OCI-LY3 (cell line): Measurements from ENCODE around the gene CCDC89.

Experiments used
- EZH2phosphoT487 ChIP-seq: fragments of 200-600 bp; shearing (Covaris generic); IDR thresholded peaks from 2 replicates; pipeline ENCODE4 v1.6.1; 2018; ENCODE audit warnings: antibody characterized with exemption, mixed run types, low read depth
- TF ChIP-seq, protein P1 (sequence below): fragments of 200-600, 300-600 bp; sonication (generic); IDR thresholded peaks from 2 replicates; pipeline ENCODE4 v1.5.1; 2014; ENCODE audit warnings: antibody characterized with exemption, low read length, low read depth

DNA sequence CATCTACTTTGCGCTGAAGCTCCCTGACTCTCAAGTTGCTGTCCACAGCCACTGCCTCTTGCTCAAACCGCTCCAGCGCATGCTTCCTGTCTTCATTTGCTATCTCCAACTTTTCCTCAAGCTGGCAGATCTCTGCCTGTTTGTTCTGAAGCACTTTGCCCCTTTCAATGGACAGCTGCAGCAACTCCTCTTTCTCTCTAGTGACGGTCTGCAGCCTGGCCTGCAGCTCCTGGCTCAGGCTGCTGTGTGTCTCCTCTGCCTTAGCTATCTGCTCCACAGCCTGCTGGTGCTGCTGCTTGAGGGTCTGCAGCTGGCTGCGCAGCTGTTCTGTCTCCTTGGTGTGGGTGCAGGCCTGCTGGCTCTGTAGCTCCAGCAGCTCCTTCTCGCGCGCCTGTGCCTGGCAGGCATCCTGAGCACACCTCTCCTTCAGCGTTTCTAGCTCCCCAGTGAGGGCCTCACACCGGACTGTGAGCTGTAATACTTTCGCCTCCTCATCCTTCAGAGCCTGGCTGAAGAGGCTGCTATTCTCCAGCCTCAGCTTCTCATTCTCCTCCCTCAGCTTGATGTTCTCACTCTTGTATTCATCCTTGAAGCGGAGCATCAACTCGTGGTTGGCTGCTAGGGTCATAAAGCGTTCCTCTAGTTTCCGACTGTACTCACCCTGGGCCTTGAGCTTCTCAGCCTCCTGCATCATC lies 723 bp downstream of the CCDC89 start:
- TF ChIP-seq, protein P1, sequence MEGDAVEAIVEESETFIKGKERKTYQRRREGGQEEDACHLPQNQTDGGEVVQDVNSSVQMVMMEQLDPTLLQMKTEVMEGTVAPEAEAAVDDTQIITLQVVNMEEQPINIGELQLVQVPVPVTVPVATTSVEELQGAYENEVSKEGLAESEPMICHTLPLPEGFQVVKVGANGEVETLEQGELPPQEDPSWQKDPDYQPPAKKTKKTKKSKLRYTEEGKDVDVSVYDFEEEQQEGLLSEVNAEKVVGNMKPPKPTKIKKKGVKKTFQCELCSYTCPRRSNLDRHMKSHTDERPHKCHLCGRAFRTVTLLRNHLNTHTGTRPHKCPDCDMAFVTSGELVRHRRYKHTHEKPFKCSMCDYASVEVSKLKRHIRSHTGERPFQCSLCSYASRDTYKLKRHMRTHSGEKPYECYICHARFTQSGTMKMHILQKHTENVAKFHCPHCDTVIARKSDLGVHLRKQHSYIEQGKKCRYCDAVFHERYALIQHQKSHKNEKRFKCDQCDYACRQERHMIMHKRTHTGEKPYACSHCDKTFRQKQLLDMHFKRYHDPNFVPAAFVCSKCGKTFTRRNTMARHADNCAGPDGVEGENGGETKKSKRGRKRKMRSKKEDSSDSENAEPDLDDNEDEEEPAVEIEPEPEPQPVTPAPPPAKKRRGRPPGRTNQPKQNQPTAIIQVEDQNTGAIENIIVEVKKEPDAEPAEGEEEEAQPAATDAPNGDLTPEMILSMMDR, result no peak
- no peak for TF ChIP-seq EZH2phosphoT487
